ENCODE data around the gene ANXA7.

- no peak for TF ChIP-seq CTCF (IDR thresholded peaks at IDR 0.05)
- TF ChIP-seq POLR2A (IDR thresholded peaks at IDR 0.05): no peak
Observed at GRCh38 chr10:73446926-73447325, 33.1 kb upstream of the ANXA7 start.

Data from lower leg skin (tissue), 3 donors.